GM03348 (cell line): ENCODE data around the gene PLEKHG4B.
"Not testable (repeated sequence)": the region's sequence is repeated elsewhere in the genome, so short reads cannot be mapped to it uniquely, and the experiment has no call there.

Experiments used
- DNase-seq: peaks from one replicate; pipeline ENCODE4 v3.0.0; 2012; ENCODE audit warnings: low spot score

The PLEKHG4B gene

GRCh38 chr5:155651-156410 is 63.9 kb downstream of the PLEKHG4B start:
- no peak for DNase-seq

GRCh38 chr5:156411-157072 is 64.6 kb downstream of the PLEKHG4B start:
- DNase-seq, result no peak

- DNase-seq, result no peak
Measured at GRCh38 chr5:157126-157715, 65.3 kb downstream of the PLEKHG4B start.

- DNase-seq, result no peak
Measured at GRCh38 chr5:157801-158200, 65.8 kb downstream of the PLEKHG4B start.

- no peak for DNase-seq
Measured at GRCh38 chr5:158807-159447, 67.0 kb downstream of the PLEKHG4B start.

- peak; percentile 65 for DNase-seq
Measured at GRCh38 chr5:159448-160172, 67.6 kb downstream of the PLEKHG4B start.

GRCh38 chr5:160173-160510 is 68.2 kb downstream of the PLEKHG4B start:
- DNase-seq, result peak; percentile 40

- no peak for DNase-seq
Measured at GRCh38 chr5:160921-161802, 69.2 kb downstream of the PLEKHG4B start.

- DNase-seq, result no peak
Measured at GRCh38 chr5:161803-162110, 69.8 kb downstream of the PLEKHG4B start.

GRCh38 chr5:162190-162564 is 70.2 kb downstream of the PLEKHG4B start:
- DNase-seq, result no peak

- DNase-seq, result no peak
Measured at GRCh38 chr5:162565-163337, 70.8 kb downstream of the PLEKHG4B start.

GRCh38 chr5:163338-163620 is 71.3 kb downstream of the PLEKHG4B start:
- DNase-seq, result no peak

- DNase-seq, result no peak
Measured at GRCh38 chr5:163841-164240, 71.9 kb downstream of the PLEKHG4B start.

GRCh38 chr5:164244-164643 is 72.3 kb downstream of the PLEKHG4B start:
- no peak for DNase-seq

GRCh38 chr5:164783-165182 is 72.8 kb downstream of the PLEKHG4B start:
- not testable (repeated sequence) for DNase-seq

GRCh38 chr5:166441-167372 is 74.7 kb downstream of the PLEKHG4B start:
- no peak for DNase-seq

GRCh38 chr5:167511-167910 is 75.5 kb downstream of the PLEKHG4B start:
- no peak for DNase-seq

GRCh38 chr5:167982-168660 is 76.2 kb downstream of the PLEKHG4B start:
- DNase-seq, result peak; percentile 92

- no peak for DNase-seq
Measured at GRCh38 chr5:169071-169727, 77.2 kb downstream of the PLEKHG4B start.
